HG03280 (cell line): Measurements from ENCODE around the gene DHRS2.

ENCODE experiments used
- ATAC-seq: cut with Tn5 transposase; IDR thresholded peaks from one replicate; pipeline ENCODE4 v1.9.1; 2021; ENCODE audit warnings: mild to moderate bottlenecking, moderate library complexity; ENCODE audit not compliant: unreplicated experiment

Gene DHRS2

GRCh38 chr14:23612354-23612732 is 23.8 kb upstream of the DHRS2 start:
- no peak for ATAC-seq

GRCh38 chr14:23612802-23613201 is 23.4 kb upstream of the DHRS2 start:
- ATAC-seq, result no peak

- ATAC-seq, result no peak
Measured at GRCh38 chr14:23613242-23614070, 22.7 kb upstream of the DHRS2 start.

GRCh38 chr14:23614395-23614828 is 21.8 kb upstream of the DHRS2 start:
- ATAC-seq, result no peak

- no peak for ATAC-seq
Measured at GRCh38 chr14:23615856-23616255, 20.3 kb upstream of the DHRS2 start.

GRCh38 chr14:23617539-23617938 is 18.6 kb upstream of the DHRS2 start:
- no peak for ATAC-seq

- ATAC-seq, result no peak
Measured at GRCh38 chr14:23618415-23618988, 17.7 kb upstream of the DHRS2 start.

GRCh38 chr14:23620177-23620702 is 15.9 kb upstream of the DHRS2 start:
- ATAC-seq, result no peak

GRCh38 chr14:23621204-23621931 is 14.8 kb upstream of the DHRS2 start:
- no peak for ATAC-seq

GRCh38 chr14:23621932-23622730 is 14.0 kb upstream of the DHRS2 start:
- no peak for ATAC-seq

GRCh38 chr14:23622990-23623389 is 13.2 kb upstream of the DHRS2 start:
- ATAC-seq, result no peak

GRCh38 chr14:23623962-23624361 is 12.2 kb upstream of the DHRS2 start:
- ATAC-seq, result no peak

- ATAC-seq, result no peak
Measured at GRCh38 chr14:23624830-23625404, 11.2 kb upstream of the DHRS2 start.

- ATAC-seq, result no peak
Measured at GRCh38 chr14:23626946-23627345, 9.2 kb upstream of the DHRS2 start.

- ATAC-seq, result no peak
Measured at GRCh38 chr14:23627961-23628360, 8.2 kb upstream of the DHRS2 start.

- ATAC-seq, result no peak
Measured at GRCh38 chr14:23629204-23629603, 7.0 kb upstream of the DHRS2 start.

- no peak for ATAC-seq
Measured at GRCh38 chr14:23629832-23630396, 6.2 kb upstream of the DHRS2 start.

- no peak for ATAC-seq
Measured at GRCh38 chr14:23630687-23631086, 5.5 kb upstream of the DHRS2 start.

GRCh38 chr14:23631234-23631633 is 4.9 kb upstream of the DHRS2 start:
- ATAC-seq, result no peak
